OCI-LY1 (cell line): ENCODE data around the gene BTBD19.

Source experiments
- H2AFZ ChIP-seq: fragments of 200-600 bp; sonication (generic), shearing (Covaris generic); 2 replicates; pipeline ENCODE4 v1.6.0; 2014; ENCODE audit warnings: antibody characterized with exemption, mild to moderate bottlenecking, low read length
- H3F3A ChIP-seq: fragments of 200-600 bp; sonication (generic), shearing (Covaris generic); 2 replicates; pipeline ENCODE4 v1.6.0; 2014; ENCODE audit warnings: mild to moderate bottlenecking, antibody characterized with exemption, low read length, moderate library complexity; ENCODE audit not compliant: insufficient read depth
- H3K27ac ChIP-seq: fragments of 200-600 bp; sonication (generic); 2 replicates; pipeline ENCODE4 v1.5.1; 2014; ENCODE audit warnings: low read length, mixed run types, mild to moderate bottlenecking, low read depth; ENCODE audit not compliant: poor library complexity, severe bottlenecking
- H3K27me3 ChIP-seq: fragments of 200-600 bp; sonication (generic); 2 replicates; pipeline ENCODE4 v1.6.0; 2014; ENCODE audit warnings: antibody characterized with exemption, mild to moderate bottlenecking, low read length, moderate library complexity; ENCODE audit not compliant: insufficient read depth
- H3K36me3 ChIP-seq: fragments of 200-600 bp; sonication (generic); 2 replicates; pipeline ENCODE4 v1.6.1; 2014; ENCODE audit warnings: mild to moderate bottlenecking, antibody characterized with exemption, low read length, moderate library complexity, mixed read lengths; ENCODE audit not compliant: insufficient read depth
- H3K4me1 ChIP-seq: fragments of 200-600 bp; sonication (generic); 2 replicates; pipeline ENCODE4 v1.5.1; 2014; ENCODE audit warnings: mild to moderate bottlenecking, low read length, moderate library complexity; ENCODE audit not compliant: insufficient read depth, severe bottlenecking
- H3K4me2 ChIP-seq: fragments of 200-600 bp; sonication (generic), shearing (Covaris generic); 2 replicates; pipeline ENCODE4 v1.6.1; 2014; ENCODE audit warnings: low read length
- H3K4me3 ChIP-seq: fragments of 200-600 bp; sonication (generic); 2 replicates; pipeline ENCODE4 v1.5.1; 2014; ENCODE audit warnings: low read length, low read depth, mild to moderate bottlenecking, mixed read lengths; ENCODE audit not compliant: poor library complexity, severe bottlenecking
- H3K79me2 ChIP-seq: fragments of 200-600 bp; shearing (Covaris generic); 2 replicates; pipeline ENCODE4 v1.6.1; 2016; ENCODE audit warnings: mixed run types, low read length, mixed read lengths; ENCODE audit not compliant: insufficient read depth
- H3K9ac ChIP-seq: fragments of 200-600 bp; sonication (generic), shearing (Covaris generic); 2 replicates; pipeline ENCODE4 v1.6.1; 2014; ENCODE audit warnings: mild to moderate bottlenecking, low read length, mixed read lengths
- H3K9me2 ChIP-seq: fragments of 200-600 bp; sonication (generic), shearing (Covaris generic); 2 replicates; pipeline ENCODE4 v1.6.1; 2014; ENCODE audit warnings: low read depth, mild to moderate bottlenecking, low read length, mixed read lengths
- H3K9me3 ChIP-seq: fragments of 200-600 bp; shearing (Covaris generic); 2 replicates; pipeline ENCODE4 v1.6.1; 2014; ENCODE audit warnings: low read length, mixed read lengths
- H4K20me1 ChIP-seq: fragments of 200-600 bp; sonication (generic), shearing (Covaris generic); 2 replicates; pipeline ENCODE4 v1.6.0; 2016; ENCODE audit warnings: mild to moderate bottlenecking, low read length; ENCODE audit not compliant: insufficient read depth
- EZH2 ChIP-seq: fragments of 200-600 bp; sonication (generic), shearing (Covaris generic); IDR thresholded peaks from 2 replicates; pipeline ENCODE4 v1.8.0; 2017; ENCODE audit warnings: borderline replicate concordance, mixed run types, mild to moderate bottlenecking, antibody characterized with exemption, low read length, moderate library complexity, mixed read lengths
- TF ChIP-seq, protein P1 (sequence below): fragments of 200-600 bp; sonication (generic), shearing (Covaris generic); IDR thresholded peaks from 2 replicates; pipeline ENCODE4 v1.5.1; 2017; ENCODE audit warnings: mild to moderate bottlenecking, antibody characterized with exemption, low read length, moderate library complexity, mixed read lengths

The BTBD19 gene

DNA sequence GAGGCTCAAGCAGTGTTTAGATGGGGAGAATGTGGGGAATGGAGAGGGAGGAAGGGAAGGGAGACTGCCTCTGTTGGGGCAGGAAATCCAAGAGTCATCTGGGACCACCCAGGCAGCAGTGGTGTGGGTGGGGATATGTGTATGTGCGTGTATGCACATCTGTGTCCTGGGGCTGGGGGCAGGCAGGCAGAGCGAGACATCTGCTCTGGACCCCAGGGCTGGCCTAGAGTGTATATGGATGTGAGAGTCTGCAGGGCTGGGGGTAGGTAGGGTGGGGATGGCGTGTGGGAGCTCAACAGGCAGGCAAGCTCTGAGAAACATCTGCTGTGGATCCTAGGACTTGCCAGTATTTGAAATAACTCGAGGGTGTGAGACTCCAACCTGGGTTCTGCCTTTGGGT, 31.3 kb downstream of the BTBD19 start:
- no peak overlapping the region for H3K4me3 ChIP-seq
- no peaks in the 10 kb centered on the region for H3F3A ChIP-seq
- H3K9me2 ChIP-seq: no peaks in the 10 kb centered on the region
- H3K9me3 ChIP-seq: no peaks in the 10 kb centered on the region
- H3K4me2 ChIP-seq: no peak overlapping the region
- H2AFZ ChIP-seq: no peak overlapping the region
- no peaks in the 10 kb centered on the region for H3K79me2 ChIP-seq
- TF ChIP-seq, protein P1, sequence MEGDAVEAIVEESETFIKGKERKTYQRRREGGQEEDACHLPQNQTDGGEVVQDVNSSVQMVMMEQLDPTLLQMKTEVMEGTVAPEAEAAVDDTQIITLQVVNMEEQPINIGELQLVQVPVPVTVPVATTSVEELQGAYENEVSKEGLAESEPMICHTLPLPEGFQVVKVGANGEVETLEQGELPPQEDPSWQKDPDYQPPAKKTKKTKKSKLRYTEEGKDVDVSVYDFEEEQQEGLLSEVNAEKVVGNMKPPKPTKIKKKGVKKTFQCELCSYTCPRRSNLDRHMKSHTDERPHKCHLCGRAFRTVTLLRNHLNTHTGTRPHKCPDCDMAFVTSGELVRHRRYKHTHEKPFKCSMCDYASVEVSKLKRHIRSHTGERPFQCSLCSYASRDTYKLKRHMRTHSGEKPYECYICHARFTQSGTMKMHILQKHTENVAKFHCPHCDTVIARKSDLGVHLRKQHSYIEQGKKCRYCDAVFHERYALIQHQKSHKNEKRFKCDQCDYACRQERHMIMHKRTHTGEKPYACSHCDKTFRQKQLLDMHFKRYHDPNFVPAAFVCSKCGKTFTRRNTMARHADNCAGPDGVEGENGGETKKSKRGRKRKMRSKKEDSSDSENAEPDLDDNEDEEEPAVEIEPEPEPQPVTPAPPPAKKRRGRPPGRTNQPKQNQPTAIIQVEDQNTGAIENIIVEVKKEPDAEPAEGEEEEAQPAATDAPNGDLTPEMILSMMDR: no peak
- TF ChIP-seq EZH2: no peak
- H3K4me1 ChIP-seq: peaks cover 16% of the 10 kb centered on the region
- no peaks in the 10 kb centered on the region for H4K20me1 ChIP-seq
- H3K9ac ChIP-seq: no peak overlapping the region
- no peaks in the 10 kb centered on the region; the same call in 1 of the 2 replicates for H3K36me3 ChIP-seq
- H3K27ac ChIP-seq: no peak overlapping the region
- 0 out of 2 replicates have a peak, but pooled peaks cover 4% of the 10 kb centered on the region for H3K27me3 ChIP-seq

DNA sequence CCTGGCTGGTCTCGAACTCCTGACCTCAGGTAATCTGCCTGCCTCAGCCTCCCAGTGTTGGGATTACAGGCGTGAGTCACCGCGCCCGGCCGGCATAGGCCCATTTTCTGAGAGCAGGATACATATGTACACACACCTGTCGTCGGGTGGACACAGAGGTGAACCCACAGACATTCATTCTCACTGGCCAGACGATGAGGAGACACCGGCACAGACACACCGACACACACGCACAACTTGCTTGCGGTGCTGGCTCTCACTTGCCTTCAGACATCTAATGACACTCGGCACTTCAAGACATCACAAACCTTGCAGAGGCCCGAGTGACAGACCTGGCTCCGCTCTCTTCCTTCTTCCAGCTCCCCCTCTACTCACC, 34.2 kb downstream of the BTBD19 start:
- peaks cover 9% of the 10 kb centered on the region for H3K4me1 ChIP-seq
- no peak overlapping the region for H3K27ac ChIP-seq
- H3K4me2 ChIP-seq: peak overlapping the region; percentile 60
- 0 out of 2 replicates have a peak, but pooled peaks cover 4% of the 10 kb centered on the region for H3K27me3 ChIP-seq
- H3K9me3 ChIP-seq: no peaks in the 10 kb centered on the region
- no peak overlapping the region for H2AFZ ChIP-seq
- no peaks in the 10 kb centered on the region for H4K20me1 ChIP-seq
- no peaks in the 10 kb centered on the region; the same call in 1 of the 2 replicates for H3K36me3 ChIP-seq
- H3K79me2 ChIP-seq: no peaks in the 10 kb centered on the region
- H3K9me2 ChIP-seq: no peaks in the 10 kb centered on the region
- H3K4me3 ChIP-seq: peak overlapping the region; percentile 50
- H3K9ac ChIP-seq: peak overlapping the region; percentile 34; the same call in 1 of the 2 replicates
- TF ChIP-seq, protein P1: no peak
- no peak for TF ChIP-seq EZH2
- no peaks in the 10 kb centered on the region for H3F3A ChIP-seq

DNA sequence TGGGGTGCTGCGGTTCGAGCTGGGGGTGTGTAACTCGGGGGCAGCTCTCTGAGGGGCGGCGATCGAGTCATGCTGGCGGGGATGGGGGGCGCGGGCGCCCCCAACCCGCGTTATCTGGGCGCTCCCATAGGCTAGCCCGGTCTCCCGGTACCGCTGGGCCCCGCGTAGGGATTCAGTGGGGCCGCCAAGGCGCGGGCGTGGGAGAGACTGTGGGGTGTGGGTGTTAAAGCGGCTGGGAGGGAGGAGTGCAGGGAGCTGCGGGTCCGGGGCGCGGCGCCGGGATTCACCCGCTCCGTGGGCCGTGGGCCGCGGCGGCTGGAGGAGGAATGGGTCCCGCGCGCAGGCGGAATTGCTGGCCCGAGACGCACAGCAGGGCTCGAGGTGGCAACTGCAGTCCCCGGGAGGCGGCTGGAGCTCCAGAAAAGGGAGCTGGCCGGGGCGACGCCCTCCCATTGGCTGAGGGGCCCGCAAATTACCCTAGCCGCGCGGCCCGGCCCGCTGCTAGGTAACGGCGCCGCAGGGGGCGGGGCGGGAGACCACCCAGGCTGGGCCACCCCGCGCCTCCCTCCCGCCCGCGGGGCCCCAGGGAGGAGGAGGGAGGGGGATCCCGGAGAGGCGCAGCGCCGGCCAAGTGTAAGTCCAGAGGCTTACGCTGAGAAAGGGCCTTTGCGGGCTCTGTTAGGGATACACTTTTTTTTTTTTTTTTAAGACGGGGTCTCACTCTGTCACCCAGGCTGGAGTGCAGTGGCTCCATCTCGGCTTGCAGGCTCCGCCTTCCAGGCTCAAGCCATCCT, 34.7 kb downstream of the BTBD19 start, which contains the start of gene PTCH2:
Gene PTCH2 (minus strand): TSS at position 392 of the 794 bp plus-strand sequence. CDS start 321 bp downstream, at position 71.
- Histone ChIP-seq H3K36me3 (no peaks in the 10 kb centered on the region; the same call in 1 of the 2 replicates), H3K4me3 (peak within 1 kb of the TSS; percentile 50), H3K4me2 (peak within 1 kb of the TSS; percentile 60), H3K9me3 (no peaks in the 10 kb centered on the region), H3K27ac (no peak within 1 kb of the TSS), H3K27me3 (0 out of 2 replicates have a peak, but pooled peaks cover 4% of the 10 kb centered on the region), H3K4me1 (peaks cover 9% of the 10 kb centered on the region), H3K79me2 (no peaks in the 10 kb centered on the region), H3K9me2 (no peaks in the 10 kb centered on the region), H3K9ac (peak within 1 kb of the TSS; percentile 34; the same call in 1 of the 2 replicates), H2AFZ (no peak within 1 kb of the TSS), H3F3A (no peaks in the 10 kb centered on the region), H4K20me1 (no peaks in the 10 kb centered on the region)
- TF ChIP-seq EZH2: no peak
- TF ChIP-seq, protein P1: no peak
